A549 treated with CpdA at 1 μM for 4 hours (cell line): Measurements from ENCODE around the gene CACNA1A. TPM values are rescaled to one million over a fixed set of nuclear protein-coding genes. Genes with fewer than 3 reads are reported as not detected.

ENCODE experiments used
- total RNA-seq: library from RNA; stranded (reverse); fragments of 200-300 nt; extraction: Qiagen RNA extraction; gene quantifications from 5 replicates; pipeline ENCODE4 v1.2.3, GENCODE V29; 2022; ENCODE audit warnings: low read depth

The CACNA1A gene
- 0.03 to 0.18 TPM (median 0.14 TPM) in 4 of 5 replicates, not detected in the other for total RNA-seq

GRCh38 chr19:13506471-13506820, at the start of gene CACNA1A:
Gene CACNA1A, minus strand, starts transcription at chr19:13506479. Its CDS starts 255 bp downstream, at chr19:13506224.

